PC-3 (cell line): ENCODE results near the gene SOX18. TPM values are rescaled to one million over a fixed set of nuclear protein-coding genes. Genes with fewer than 3 reads are reported as not detected.

Source experiments
- ATAC-seq: fragments of 200-7000 bp; cut with Tn5 transposase; 2 replicates; pipeline ENCODE4 v1.9.1; 2020; ENCODE audit warnings: mild to moderate bottlenecking, moderate library complexity
- BruUV-seq: library from RNA; stranded (reverse); fragments of 400-500 nt; replicated peaks from 2 replicates; lab custom pipeline; 2021; lab: Mats Ljungman, UMichigan
- CTCF ChIA-PET: fragments of 300-600 bp; sonication (Branson Sonifier 250); formaldehyde crosslinking; loops from one replicate; lab custom pipeline; 2022; ENCODE audit warnings: antibody characterized with exemption; lab: Charles Lee
- POLR2A ChIA-PET: fragments of 300-600 bp; sonication (Branson Sonifier 250); formaldehyde crosslinking; loops from one replicate; lab custom pipeline; 2022; ENCODE audit warnings: antibody characterized with exemption; ENCODE audit not compliant: unreplicated experiment; lab: Charles Lee
- DNase-seq: peaks from one replicate; pipeline ENCODE4 v3.0.0-alpha.2; 2015
- H2AFZ ChIP-seq: fragments of 300-600 bp; sonication (generic); 2 replicates; pipeline ENCODE4 v1.6.0; 2016; ENCODE audit warnings: antibody characterized with exemption, low read length
- H3F3A ChIP-seq: fragments of 300-600 bp; sonication (generic); one replicate; pipeline ENCODE4 v1.6.0; 2017; ENCODE audit warnings: antibody characterized with exemption, low read length, control low read depth, mild to moderate bottlenecking; ENCODE audit not compliant: unreplicated experiment
- H3K27ac ChIP-seq: fragments of 300-600 bp; sonication (generic); 2 replicates; pipeline ENCODE4 v1.5.1; 2016; ENCODE audit warnings: mild to moderate bottlenecking, low read length
- H3K27me3 ChIP-seq: fragments of 300-600 bp; sonication (generic); 2 replicates; pipeline ENCODE4 v1.6.1; 2016; ENCODE audit warnings: low read length, mixed read lengths
- H3K36me3 ChIP-seq: fragments of 300-600 bp; sonication (generic); 2 replicates; pipeline ENCODE4 v1.6.1; 2016; ENCODE audit warnings: low read depth, mixed run types, low read length, mixed read lengths
- H3K4me1 ChIP-seq: fragments of 300-600 bp; sonication (generic); 2 replicates; pipeline ENCODE4 v1.5.1; 2016; ENCODE audit warnings: low read length; ENCODE audit not compliant: insufficient read depth
- H3K4me2 ChIP-seq: fragments of 300-600 bp; sonication (generic); 2 replicates; pipeline ENCODE4 v1.6.0; 2016; ENCODE audit warnings: low read length
- H3K4me3 ChIP-seq: fragments of 300-600 bp; sonication (generic); 2 replicates; pipeline ENCODE4 v1.5.1; 2016; ENCODE audit warnings: mild to moderate bottlenecking, low read length, mixed read lengths
- H3K79me2 ChIP-seq: fragments of 300-600 bp; sonication (generic); 2 replicates; pipeline ENCODE4 v1.6.1; 2017; ENCODE audit warnings: low read length, mixed read lengths
- H3K9ac ChIP-seq: fragments of 300-600 bp; sonication (generic); 2 replicates; pipeline ENCODE4 v1.6.0; 2016; ENCODE audit warnings: mild to moderate bottlenecking, low read length
- H3K9me2 ChIP-seq: fragments of 300-600 bp; sonication (generic); replicated peaks from 2 replicates; pipeline ENCODE4 v1.6.1; 2016; ENCODE audit warnings: mixed run types, low read length, mixed read lengths
- H3K9me3 ChIP-seq: fragments of 300-600 bp; sonication (generic); 2 replicates; pipeline ENCODE4 v1.6.1; 2016; ENCODE audit warnings: low read length, mixed read lengths
- H4K20me1 ChIP-seq: fragments of 300-600 bp; sonication (generic); 2 replicates; pipeline ENCODE4 v1.6.1; 2016; ENCODE audit warnings: low read length, mixed read lengths
- CTCF ChIP-seq: fragments of 300-600 bp; sonication (generic); conservative IDR thresholded peaks from 2 replicates; pipeline ENCODE4 v1.5.1; 2017; ENCODE audit warnings: antibody characterized with exemption, low read depth, mild to moderate bottlenecking, low read length
- EZH2 ChIP-seq: fragments of 300-600 bp; sonication (generic); IDR thresholded peaks from one replicate; pipeline ENCODE4 v1.6.1; 2017; ENCODE audit warnings: antibody characterized with exemption, mild to moderate bottlenecking, low read length; ENCODE audit not compliant: unreplicated experiment
- EZH2phosphoT487 ChIP-seq: fragments of 300-600 bp; sonication (generic); IDR thresholded peaks from 2 replicates; pipeline ENCODE4 v1.6.1; 2018; ENCODE audit warnings: mild to moderate bottlenecking, antibody characterized with exemption, low read length, borderline replicate concordance
- intact Hi-C: fragments of 100-400 bp; cut with micrococcal nuclease; formaldehyde crosslinking; loops from 2 replicates; pipeline ENCODE4 v1.9.0; 2023
- total RNA-seq: library from RNA; depleted of rRNA; stranded (reverse); fragments of >200 nt; gene quantifications from 2 replicates; pipeline ENCODE4 v1.2.3, GENCODE V29; 2014

Gene SOX18
- total RNA-seq, 1 experiment from 2014 or later, result 1.5 TPM

GRCh38 chr20:64082820-64083377, 33.5 kb upstream of the SOX18 start:
- H4K20me1 ChIP-seq, result no peaks in the 10 kb centered on the region
- peaks cover 16% of the 10 kb centered on the region for H3K79me2 ChIP-seq
- no peak for TF ChIP-seq CTCF
- TF ChIP-seq EZH2phosphoT487, result no peak
- no peak for TF ChIP-seq EZH2
- ChIA-PET CTCF (interaction anchor here (0.7 to 2.0 kb wide), 5 partner anchors 13 to 49 kb away, joined by 3 to 15 read pairs (median 4); no protein-coding TSS in a partner anchor), POLR2A (no interaction called here)
- no peaks in the 10 kb centered on the region for H3K9me2 ChIP-seq
- H3K9ac ChIP-seq, result peak overlapping the region; percentile 42
- no TSS peak for BruUV-seq
- intact Hi-C loops, result loop anchor here (1.0 kb wide), 1 partner anchor 37 kb away; no protein-coding TSS in a partner anchor
- H3K27me3 ChIP-seq, result no peaks in the 10 kb centered on the region
- H3K27ac ChIP-seq, result no peak overlapping the region
- no peaks in the 10 kb centered on the region for H3F3A ChIP-seq
- peak overlapping the region; percentile 99 for H3K4me2 ChIP-seq
- peaks cover 30% of the 10 kb centered on the region for H3K4me1 ChIP-seq
- no peak for DNase-seq
- no peak for ATAC-seq
- H3K4me3 ChIP-seq, result peak overlapping the region; percentile 76
- peak overlapping the region; percentile 83 for H2AFZ ChIP-seq
- no peaks in the 10 kb centered on the region for H3K36me3 ChIP-seq
- no peaks in the 10 kb centered on the region for H3K9me3 ChIP-seq

DNA sequence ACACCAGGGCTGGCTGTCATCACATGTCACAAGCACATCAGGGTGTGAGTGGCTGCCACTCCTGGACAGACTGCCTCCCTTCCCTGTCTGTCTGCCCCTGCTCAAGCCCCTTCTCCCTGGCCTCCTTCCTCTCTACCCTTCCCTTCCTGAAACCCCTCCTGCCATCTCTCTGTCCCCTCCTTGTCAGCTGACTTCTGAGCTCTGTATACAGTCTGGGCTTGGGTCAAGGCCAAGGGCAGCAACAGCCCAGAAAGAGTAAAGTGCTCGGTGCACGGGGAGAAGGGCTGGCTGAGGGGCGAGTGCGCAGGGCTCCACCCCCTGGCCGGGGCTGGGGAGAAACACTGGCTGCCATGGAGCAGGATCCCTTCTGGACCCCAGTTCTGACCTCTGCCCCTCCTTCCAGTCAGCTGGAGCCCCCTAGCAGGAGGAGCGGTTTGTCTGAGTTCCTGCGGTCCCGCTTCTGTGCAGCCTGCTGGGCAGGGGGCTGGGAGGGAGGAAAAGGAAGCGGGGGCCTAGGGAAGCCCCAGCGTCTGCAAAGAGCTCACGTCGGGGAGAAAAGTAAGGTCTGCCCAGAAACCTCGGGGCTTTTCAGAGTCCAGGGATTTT, 32.8 kb upstream of the SOX18 start:
- no peak for DNase-seq
- ChIA-PET POLR2A (interaction anchor here (0.6 kb wide), 1 partner anchor 43 kb away, joined by 3 read pairs; no protein-coding TSS in a partner anchor), CTCF (interaction anchor here (1.2 to 2.0 kb wide), 3 partner anchors 25 to 44 kb away, joined by 3 to 15 read pairs (median 4); no protein-coding TSS in a partner anchor)
- Histone ChIP-seq H2AFZ (no peak overlapping the region), H3K4me1 (peaks cover 31% of the 10 kb centered on the region), H3K9me3 (no peaks in the 10 kb centered on the region), H3K4me2 (no peak overlapping the region), H3K9me2 (no peaks in the 10 kb centered on the region), H3K9ac (no peak overlapping the region), H3F3A (no peaks in the 10 kb centered on the region), H4K20me1 (no peaks in the 10 kb centered on the region), H3K4me3 (no peak overlapping the region), H3K27me3 (no peaks in the 10 kb centered on the region), H3K79me2 (peaks cover 19% of the 10 kb centered on the region), H3K27ac (no peak overlapping the region), H3K36me3 (no peaks in the 10 kb centered on the region)
- intact Hi-C loops, result no loop called here
- TF ChIP-seq CTCF (no peak), EZH2 (no peak), EZH2phosphoT487 (no peak)
- no TSS peak for BruUV-seq
- no peak for ATAC-seq

GRCh38 chr20:64081624-64081964, 32.2 kb upstream of the SOX18 start:
- Histone ChIP-seq H3K79me2 (peaks cover 19% of the 10 kb centered on the region), H3K9me2 (no peaks in the 10 kb centered on the region), H3K9ac (no peak overlapping the region), H4K20me1 (no peaks in the 10 kb centered on the region), H3K4me2 (no peak overlapping the region), H3K4me3 (no peak overlapping the region), H3K27ac (no peak overlapping the region), H3K9me3 (no peaks in the 10 kb centered on the region), H3K27me3 (no peaks in the 10 kb centered on the region), H3K36me3 (no peaks in the 10 kb centered on the region), H2AFZ (no peak overlapping the region), H3F3A (no peaks in the 10 kb centered on the region), H3K4me1 (peaks cover 29% of the 10 kb centered on the region)
- no peak for TF ChIP-seq EZH2
- no peak for DNase-seq
- ChIA-PET POLR2A (no interaction called here), CTCF (no interaction called here)
- BruUV-seq, result no TSS peak
- intact Hi-C loops, result no loop called here
- ATAC-seq, result no peak
